HPDE6-E6E7 (cell line): Measurements from ENCODE around the gene NAAA.
"Not testable (repeated sequence)": the region's sequence is repeated elsewhere in the genome, so short reads cannot be mapped to it uniquely, and the experiment has no call there.

Experiments used
- DNase-seq: peaks from one replicate; pipeline ENCODE4 v3.0.0; 2011; ENCODE audit warnings: missing footprints; ENCODE audit errors: extremely low spot score

The NAAA gene

GRCh38 chr4:75940692-75941253, at the start of gene NAAA:
Gene NAAA, minus strand, starts transcription at chr4:75941013. Its CDS starts 64 bp downstream, at chr4:75940949.
- DNase-seq: peak; percentile 72

GRCh38 chr4:75989846-75990528, 49.2 kb upstream of the NAAA start:
- DNase-seq: no peak

- DNase-seq: peak; percentile 34
These were observed 44.3 kb upstream of the NAAA start for GRCh38 chr4:75985116-75985515.

- no peak for DNase-seq
These were observed 39.8 kb upstream of the NAAA start for GRCh38 chr4:75980576-75980975.

GRCh38 chr4:75976177-75976576, 35.4 kb upstream of the NAAA start:
- no peak for DNase-seq

GRCh38 chr4:75973766-75974165, 33.0 kb upstream of the NAAA start:
- no peak for DNase-seq

- no peak for DNase-seq
These were observed 27.3 kb upstream of the NAAA start for GRCh38 chr4:75968084-75968483.

- no peak for DNase-seq
These were observed 22.7 kb upstream of the NAAA start for GRCh38 chr4:75963558-75963957.

GRCh38 chr4:75962072-75962471, 21.3 kb upstream of the NAAA start:
- not testable (repeated sequence) for DNase-seq

- not testable (repeated sequence) for DNase-seq
These were observed 17.7 kb upstream of the NAAA start for GRCh38 chr4:75958546-75958945.

- DNase-seq: not testable (repeated sequence)
These were observed 14.0 kb upstream of the NAAA start for GRCh38 chr4:75954811-75955210.

GRCh38 chr4:75953509-75953908, 12.7 kb upstream of the NAAA start:
- DNase-seq: no peak

- DNase-seq: no peak
These were observed 9.5 kb upstream of the NAAA start for GRCh38 chr4:75950213-75950815.

GRCh38 chr4:75948822-75949444, 8.1 kb upstream of the NAAA start:
- no peak for DNase-seq

GRCh38 chr4:75939890-75940691, 722 bp downstream of the NAAA start:
- peak; percentile 79 for DNase-seq

- DNase-seq: no peak
These were observed 5.2 kb downstream of the NAAA start for GRCh38 chr4:75935628-75936027.

- DNase-seq: no peak
These were observed 10.7 kb downstream of the NAAA start for GRCh38 chr4:75930152-75930551.

- DNase-seq: not testable (repeated sequence)
These were observed 15.9 kb downstream of the NAAA start for GRCh38 chr4:75924916-75925315.

GRCh38 chr4:75924309-75924827, 16.4 kb downstream of the NAAA start:
- DNase-seq: no peak

GRCh38 chr4:75922588-75922987, 18.2 kb downstream of the NAAA start:
- DNase-seq: no peak

- no peak for DNase-seq
These were observed 18.9 kb downstream of the NAAA start for GRCh38 chr4:75921910-75922309.

GRCh38 chr4:75920327-75920726, 20.5 kb downstream of the NAAA start:
- no peak for DNase-seq
